ENCODE results near the gene C11orf71. TPM values are rescaled to one million over a fixed set of nuclear protein-coding genes. Genes with fewer than 3 reads are reported as not detected.

The C11orf71 gene
- total RNA-seq, 1 donor from 2014 or later, result 6.7 TPM

- no peak for TF ChIP-seq CTCF (IDR thresholded peaks at IDR 0.05; ENCODE audit: unreplicated experiment)
- no peak overlapping the region for H3K27ac Mint-ChIP-seq (ENCODE audit: unreplicated experiment)
Observed at GRCh38 chr11:114350022-114350421, 50.3 kb downstream of the C11orf71 start.

More at GRCh38 chr11:114350022-114350421, 50.3 kb downstream of the C11orf71 start:
- Mint-ChIP-seq H3K9me3 (ENCODE audit: unreplicated experiment) (no peaks in the 10 kb centered on the region), H3K4me1 (ENCODE audit: unreplicated experiment) (no peaks in the 10 kb centered on the region), H3K36me3 (ENCODE audit: low read depth, unreplicated experiment) (no peaks in the 10 kb centered on the region), H3K27me3 (ENCODE audit: unreplicated experiment) (no peaks in the 10 kb centered on the region), H3K4me3 (ENCODE audit: unreplicated experiment) (no peak overlapping the region)
- no peak for DNase-seq (ENCODE audit: low spot score)

Other genes with a start within 250 kb of the C11orf71 start
- not detected for gene NNMT, start 104.1 kb downstream of the C11orf71 start, total RNA-seq (ENCODE audit: unreplicated experiment)
- 44.8 TPM for gene RBM7, start 155 bp upstream of the C11orf71 start, total RNA-seq (ENCODE audit: unreplicated experiment)
- 71.6 TPM for gene REXO2, start 39.0 kb upstream of the C11orf71 start, total RNA-seq (ENCODE audit: unreplicated experiment)
- gene NXPE1, start 159.4 kb upstream of the C11orf71 start, total RNA-seq (ENCODE audit: unreplicated experiment), result not detected
- not detected for gene NXPE4, start 195.3 kb upstream of the C11orf71 start, total RNA-seq (ENCODE audit: unreplicated experiment)